GM18867 (cell line): ENCODE results near the gene OR11H7.
"Not testable (repeated sequence)": the region's sequence is repeated elsewhere in the genome, so short reads cannot be mapped to it uniquely, and the experiment has no call there.

ENCODE experiments used
- ATAC-seq: cut with Tn5 transposase; IDR thresholded peaks from one replicate; pipeline ENCODE4 v1.9.1; 2021; ENCODE audit warnings: mild to moderate bottlenecking, moderate library complexity; ENCODE audit not compliant: unreplicated experiment

Gene OR11H7

DNA sequence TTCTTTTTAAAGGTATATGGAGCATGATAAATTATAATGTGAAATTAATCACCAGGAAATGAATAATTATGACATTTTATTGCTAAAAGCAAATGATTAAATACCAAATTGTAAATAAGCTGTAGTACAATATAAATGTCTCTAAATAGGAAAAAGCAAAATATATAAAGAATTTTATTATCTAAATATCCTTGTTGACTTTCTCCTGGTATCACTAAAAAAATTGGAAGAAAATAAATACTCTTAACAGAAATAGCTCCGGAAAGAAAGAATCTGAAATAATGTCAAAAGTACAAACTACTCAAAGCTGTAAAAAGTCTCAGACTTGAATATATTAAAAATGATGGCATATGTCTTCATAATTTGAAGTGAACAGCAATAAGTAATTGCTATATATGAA, at the start of gene OR11H7:
OR11H7 (plus strand) TSS at position 301 of the 400 bp plus-strand sequence.
- no peak for ATAC-seq

DNA sequence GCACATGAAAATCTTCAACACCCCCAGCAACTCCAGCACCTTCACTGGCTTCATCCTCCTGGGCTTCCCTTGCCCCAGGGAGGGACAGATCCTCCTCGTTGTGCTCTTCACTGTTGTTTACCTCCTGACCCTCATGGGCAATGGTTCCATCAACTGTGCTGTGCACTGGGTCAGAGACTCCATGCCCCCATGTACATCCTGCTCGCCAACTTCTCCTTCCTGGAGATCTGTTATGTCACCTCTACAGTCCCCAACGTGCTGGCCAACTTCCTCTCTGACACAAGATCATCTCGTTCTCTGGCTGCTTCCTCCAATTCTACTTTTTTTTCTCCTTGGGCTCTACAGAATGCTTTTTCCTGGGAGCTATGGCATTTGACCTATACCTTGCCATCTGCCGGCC, 49.6 kb upstream of the OR11H7 start:
- ATAC-seq, result no peak

DNA sequence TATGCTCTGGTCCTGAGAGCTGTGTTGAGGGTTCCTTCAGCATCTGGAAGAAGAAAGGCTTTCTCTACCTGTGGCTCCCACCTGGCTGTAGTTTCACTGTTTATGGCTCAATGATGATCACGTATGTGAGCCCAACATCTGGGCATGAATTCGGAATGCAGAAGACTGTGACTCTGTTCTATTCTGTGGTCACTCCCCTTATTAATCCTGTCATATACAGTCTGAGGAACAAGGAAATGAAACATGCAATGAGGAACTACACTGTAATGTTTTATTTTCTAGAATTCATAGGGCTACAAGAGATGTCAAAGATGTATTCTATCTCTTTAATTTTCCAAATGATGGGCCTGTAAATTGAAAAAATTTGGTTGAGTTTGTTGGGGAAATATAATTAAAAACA, 48.9 kb upstream of the OR11H7 start:
- no peak for ATAC-seq

DNA sequence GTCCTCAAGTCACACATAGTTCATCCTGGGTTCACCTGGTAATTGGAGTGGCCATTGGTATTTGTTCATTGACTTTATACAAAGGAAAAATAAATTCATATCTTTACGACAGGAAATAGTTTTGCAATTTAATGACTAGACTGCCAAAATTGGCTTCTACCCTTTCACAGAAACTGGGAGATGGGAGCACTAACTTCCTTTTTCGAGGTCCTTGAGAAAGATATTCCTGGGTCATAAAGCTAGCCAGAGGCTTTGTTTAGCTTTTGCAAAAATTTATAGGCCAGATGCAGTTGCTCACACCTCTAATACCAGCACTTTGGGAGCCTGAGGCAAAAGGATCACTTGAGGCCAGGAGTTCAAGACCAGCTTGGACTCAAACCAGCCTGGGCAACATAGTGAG, 48.3 kb upstream of the OR11H7 start:
- no peak for ATAC-seq

DNA sequence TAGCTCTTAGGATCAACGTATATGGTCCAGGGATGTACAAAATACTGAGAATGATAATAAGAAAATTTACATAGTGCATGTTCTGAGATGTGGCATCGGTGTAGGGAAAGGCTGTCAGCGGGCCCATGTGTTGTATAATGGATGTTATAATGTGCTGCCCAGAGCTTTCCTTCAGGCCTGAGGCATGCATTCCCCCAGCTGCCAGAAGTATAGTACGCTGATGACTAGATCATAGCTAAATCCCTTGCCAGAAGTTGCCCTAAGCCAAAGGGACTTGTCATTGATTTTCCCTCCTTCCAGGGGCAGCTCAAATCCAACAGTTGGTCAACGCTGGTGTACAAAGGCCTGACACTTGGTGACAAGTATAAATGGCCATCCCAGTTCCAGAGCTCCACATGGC, 44.6 kb upstream of the OR11H7 start:
- no peak for ATAC-seq

DNA sequence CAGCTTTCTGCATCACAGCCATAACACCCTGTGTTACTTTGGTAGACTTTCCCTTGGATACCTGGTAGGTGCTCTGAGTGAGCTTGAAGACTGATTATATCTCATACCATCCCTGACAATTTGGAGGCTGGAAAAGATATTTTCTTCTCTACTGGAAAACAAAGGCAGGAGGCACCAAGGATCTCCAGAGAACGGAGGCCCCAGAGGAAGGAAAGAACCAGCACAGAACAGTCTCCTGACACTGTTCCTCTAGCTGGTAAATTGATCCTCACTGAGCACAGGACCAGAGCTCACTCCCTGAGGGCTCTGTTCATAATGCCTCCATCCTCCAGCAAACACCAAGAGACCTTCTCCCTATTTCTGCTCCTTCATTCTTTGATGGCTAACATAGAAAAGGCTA, 38.2 kb upstream of the OR11H7 start, which contains the start of gene OR11G2:
OR11G2 (plus strand) TSS at position 301 of the 400 bp plus-strand sequence. CDS start 6,542 bp downstream, outside the sequence.
- ATAC-seq, result no peak

DNA sequence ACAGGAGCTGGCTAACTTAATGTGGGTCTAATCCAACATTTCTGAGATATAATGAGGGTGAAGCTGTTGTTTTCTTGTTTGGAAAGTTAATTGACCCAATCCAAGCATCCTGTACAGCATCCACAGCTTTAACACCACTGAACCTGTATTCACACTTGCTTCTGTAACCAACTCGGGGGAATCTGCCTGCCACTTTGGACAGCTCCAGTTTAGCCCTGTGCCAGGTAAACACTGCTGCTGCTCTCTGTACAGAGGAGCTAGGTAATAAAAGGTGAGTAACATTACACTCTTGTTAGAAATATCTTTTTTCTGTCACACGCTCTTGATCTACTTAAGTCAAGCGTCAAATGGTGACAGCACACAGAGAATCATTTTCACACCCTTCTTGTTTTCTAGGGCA, 37.4 kb upstream of the OR11H7 start:
- no peak for ATAC-seq

DNA sequence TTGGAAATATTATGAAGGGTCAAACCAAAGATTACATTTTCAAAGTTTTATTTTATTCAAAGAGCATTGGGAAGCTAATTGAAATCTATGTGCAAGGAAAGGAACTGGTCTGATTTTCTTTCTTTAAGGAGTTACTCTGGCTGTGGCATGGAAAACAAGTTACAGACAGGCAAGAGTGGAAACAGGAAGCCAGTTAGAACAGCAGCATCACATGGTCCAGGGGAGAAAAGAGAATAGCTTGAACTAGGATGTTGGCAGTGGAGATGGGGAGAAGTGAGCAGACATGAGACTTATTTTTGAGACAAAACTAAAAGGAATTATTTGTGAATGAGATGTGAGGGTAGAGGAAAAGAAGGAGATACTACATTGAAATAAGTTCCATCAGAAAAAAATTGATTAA, 34.7 kb upstream of the OR11H7 start:
- ATAC-seq, result no peak

DNA sequence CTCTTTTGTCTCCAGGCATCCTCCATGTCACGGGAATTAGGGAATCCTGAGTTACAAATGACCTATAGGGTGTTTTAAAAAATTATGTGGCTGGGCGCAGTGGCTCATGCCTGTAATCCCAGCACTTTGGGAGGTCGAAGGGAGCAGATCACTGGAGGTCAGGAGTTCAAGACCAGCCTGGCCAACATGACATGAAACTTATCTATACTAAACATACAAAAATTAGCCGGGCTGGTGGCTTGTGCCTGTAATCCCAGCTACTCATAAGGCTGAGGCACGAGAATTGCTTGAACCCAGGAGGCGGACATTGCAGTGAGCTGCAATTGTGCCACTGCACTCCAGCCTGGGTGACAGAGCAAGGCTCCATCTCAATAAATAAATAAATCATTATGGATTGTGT, 33.6 kb upstream of the OR11H7 start:
- not testable (repeated sequence) for ATAC-seq

DNA sequence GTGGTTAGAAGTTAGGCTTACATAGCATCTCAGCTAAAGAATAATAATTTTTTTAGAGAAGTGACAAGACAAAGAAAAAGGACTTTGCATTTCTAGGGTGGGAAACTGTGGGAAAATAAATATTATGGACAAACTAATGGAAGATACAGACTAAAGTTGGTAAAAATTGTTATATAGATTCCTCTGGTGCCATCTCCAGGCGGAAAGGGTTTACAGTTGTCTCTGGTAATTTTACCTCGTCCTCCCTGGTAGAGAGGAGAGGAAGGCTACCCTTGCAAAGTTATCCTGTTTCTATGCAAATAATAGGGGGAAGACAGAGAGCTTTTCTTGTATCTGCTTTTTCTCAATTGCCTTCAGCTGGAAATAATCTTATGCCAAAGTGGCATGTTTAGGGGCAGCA, 32.9 kb upstream of the OR11H7 start:
- ATAC-seq, result no peak

DNA sequence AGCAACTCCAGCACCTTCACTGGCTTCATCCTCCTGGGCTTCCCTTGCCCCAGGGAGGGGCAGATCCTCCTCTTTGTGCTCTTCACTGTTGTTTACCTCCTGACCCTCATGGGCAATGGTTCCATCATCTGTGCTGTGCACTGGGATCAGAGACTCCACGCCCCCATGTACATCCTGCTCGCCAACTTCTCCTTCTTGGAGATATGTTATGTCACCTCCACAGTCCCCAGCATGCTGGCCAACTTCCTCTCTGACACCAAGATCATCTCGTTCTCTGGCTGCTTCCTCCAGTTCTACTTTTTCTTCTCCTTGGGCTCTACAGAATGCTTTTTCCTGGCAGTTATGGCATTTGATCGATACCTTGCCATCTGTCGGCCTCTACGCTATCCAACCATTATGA, 31.3 kb upstream of the OR11H7 start:
- no peak for ATAC-seq

DNA sequence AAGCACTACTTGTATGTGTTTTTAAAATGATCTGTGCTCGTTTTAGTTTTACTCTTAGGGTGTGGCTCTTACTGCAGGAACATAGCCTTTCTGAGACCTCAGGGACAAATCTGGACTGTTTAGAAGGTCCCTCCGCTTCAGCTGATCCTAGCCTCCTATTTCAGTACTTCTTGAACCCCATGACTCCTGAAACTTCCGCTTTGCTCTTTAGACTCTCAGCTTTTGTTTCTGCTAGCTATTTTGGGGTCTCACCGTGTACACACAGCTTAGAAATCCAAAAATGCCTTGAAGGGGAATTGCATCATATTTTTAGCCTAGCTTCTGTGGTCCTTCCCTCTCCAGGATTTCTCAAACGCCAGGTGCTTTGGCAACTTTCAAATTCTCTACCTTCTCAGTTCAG, 29.8 kb upstream of the OR11H7 start:
- ATAC-seq, result no peak

DNA sequence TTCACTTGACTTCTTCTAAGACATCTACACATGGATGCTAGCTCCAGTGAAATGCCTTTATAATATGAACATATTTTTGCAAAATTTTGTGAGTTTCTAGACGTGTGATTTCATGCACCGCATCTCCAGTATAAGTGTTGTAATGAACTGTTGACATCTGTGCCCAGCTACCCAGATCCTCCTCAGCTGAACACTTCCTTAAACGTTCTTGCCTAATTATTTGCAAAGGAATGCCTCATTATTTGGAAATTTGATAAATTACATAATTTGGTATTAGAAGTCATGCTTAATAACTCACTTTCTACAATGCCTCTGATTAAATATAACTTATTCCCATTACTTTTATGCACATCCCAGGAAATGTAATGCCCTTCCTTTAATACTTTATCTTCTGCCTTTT, 24.1 kb upstream of the OR11H7 start:
- no peak for ATAC-seq

DNA sequence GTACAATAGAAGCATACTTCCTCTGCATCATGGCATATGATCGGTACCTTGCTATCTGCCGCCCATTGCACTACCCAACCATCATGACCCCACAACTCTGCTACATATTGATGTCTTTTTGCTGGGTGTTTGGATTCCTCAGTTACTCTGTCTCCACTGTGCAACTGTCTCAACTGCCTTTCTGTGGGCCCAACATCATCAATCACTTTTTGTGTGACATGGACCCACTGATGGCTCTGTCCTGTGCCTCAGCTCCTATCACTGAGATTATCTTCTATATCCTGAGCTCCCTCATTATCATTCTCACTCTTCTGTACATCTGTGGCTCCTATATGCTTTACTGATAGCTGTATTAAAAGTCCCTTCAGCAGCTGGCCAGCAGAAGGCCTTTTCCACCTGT, 19.2 kb upstream of the OR11H7 start:
- no peak for ATAC-seq

DNA sequence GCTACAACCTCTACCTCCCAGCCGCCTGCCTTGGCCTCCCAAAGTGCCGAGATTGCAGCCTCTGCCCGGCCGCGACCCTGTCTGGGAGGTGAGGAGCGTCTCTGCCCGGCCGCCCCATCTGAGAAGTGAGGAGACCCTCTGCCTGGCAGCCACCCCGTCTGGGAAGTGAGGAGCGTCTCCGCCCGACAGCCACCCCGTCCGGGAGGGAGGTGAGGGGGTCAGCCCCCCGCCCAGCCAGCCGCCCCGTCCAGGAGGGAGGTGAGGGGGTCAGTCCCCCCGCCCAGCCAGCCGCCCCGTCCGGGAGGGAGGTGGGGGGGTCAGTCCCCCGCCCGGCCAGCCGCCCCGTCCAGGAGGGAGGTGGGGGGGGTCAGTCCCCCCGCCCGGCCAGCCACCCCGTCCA, 16.4 kb upstream of the OR11H7 start:
- not testable (repeated sequence) for ATAC-seq

DNA sequence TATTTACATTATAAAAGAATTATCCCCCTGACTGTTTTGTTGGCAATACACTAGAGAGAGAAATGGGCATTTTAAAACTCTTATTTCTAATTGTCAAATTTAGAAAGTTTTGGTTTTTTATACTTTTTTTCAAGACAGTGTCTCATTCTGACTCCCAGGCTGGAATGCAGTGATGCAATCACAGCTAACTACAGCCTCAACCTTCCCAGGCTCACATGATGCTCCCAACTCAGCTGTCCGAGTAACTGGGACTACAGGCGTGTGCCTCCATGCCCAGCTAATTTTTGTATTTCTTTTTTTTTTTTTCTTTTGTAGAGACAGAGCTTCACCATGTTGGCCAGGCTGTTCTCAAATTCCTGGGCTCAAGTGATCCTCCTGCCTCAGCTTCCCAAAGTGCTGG, 13.6 kb upstream of the OR11H7 start:
- no peak for ATAC-seq

DNA sequence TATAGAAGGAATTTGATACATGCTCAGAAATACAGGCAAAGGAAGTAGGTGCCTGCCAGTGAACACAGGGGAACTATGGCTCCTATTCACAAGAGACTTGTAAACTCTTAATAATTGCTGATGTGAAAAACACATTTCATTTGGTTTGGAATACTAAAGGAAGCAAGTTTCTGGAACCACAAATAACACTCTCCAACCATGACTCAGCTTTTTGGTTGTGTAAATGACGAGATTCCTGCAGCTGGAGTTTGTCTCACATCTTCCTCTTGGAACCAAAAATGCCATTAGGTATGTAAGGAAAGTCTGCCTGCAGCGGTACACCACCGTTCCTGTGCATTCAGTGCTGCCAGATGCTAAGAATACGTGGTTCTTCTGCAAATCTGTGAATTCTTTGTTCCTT, 9.7 kb upstream of the OR11H7 start:
- no peak for ATAC-seq

DNA sequence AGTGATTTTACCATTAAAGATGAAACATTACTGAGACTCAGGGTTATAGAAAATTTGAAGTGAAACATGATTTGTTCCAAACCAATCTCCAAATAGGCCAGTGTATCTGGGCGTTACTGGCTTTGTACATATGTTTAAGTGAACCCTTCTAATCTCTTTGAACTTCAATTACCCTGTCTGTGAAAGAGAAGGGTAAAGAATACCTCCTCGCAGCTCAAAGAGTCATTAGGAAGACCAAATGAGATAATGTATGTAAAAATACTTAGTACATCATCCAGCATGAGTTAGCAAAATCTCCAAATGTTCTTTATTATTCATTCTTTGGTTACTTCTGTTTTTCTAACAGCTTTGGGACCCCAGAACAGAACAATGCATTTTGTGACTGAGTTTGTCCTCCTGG, 5.4 kb upstream of the OR11H7 start, which contains the start of gene OR11H6:
OR11H6 (plus strand) TSS at position 301 of the 400 bp plus-strand sequence; CDS start at position 301, 0 bp downstream.
- ATAC-seq, result no peak

DNA sequence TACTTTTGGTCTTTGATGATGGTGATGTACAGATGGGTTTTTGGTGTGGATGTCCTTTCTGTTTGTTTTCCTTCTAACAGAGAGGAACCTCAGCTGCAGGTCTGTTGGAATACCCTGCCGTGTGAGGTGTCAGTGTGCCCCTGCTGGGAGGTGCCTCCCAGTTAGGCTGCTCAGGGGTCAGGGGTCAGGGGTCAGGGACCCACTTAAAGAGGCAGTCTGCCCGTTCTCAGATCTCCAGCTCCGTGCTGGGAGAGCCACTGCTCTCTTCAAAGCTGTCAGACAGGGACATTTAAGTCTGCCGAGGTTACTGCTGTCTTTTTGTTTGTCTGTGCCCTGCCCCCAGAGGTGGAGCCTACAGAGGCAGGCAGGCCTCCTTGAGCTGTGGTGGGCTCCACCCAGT, 6.6 kb downstream of the OR11H7 start:
- not testable (repeated sequence) for ATAC-seq

DNA sequence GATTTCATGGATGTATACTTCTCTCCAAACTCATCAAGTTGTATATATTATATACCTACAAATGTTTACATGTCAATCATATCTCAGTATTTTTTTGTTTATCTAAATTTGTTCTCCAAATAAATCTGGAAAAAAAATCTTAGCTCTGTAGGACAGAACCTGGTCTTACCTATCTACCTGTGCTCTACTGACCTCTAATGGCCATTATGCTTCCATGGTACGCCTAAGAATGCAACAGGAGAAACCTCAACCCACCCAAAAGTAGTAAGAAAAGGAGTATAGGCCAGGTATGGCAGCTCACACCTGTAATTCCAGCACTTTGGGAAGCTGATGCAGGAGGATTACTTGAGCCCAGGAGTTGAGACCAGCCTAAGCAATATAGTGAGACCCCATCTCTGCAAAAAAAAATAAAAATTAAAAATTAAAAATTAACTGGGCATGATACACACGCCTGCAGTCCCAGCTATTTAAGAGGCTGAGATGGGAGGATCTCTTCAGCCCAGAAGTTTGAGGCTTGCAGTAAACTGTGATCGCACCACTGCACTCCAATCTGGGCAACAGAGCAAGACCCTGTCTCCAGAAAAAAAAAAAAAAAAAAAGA, 19.0 kb downstream of the OR11H7 start:
- no peak for ATAC-seq

DNA sequence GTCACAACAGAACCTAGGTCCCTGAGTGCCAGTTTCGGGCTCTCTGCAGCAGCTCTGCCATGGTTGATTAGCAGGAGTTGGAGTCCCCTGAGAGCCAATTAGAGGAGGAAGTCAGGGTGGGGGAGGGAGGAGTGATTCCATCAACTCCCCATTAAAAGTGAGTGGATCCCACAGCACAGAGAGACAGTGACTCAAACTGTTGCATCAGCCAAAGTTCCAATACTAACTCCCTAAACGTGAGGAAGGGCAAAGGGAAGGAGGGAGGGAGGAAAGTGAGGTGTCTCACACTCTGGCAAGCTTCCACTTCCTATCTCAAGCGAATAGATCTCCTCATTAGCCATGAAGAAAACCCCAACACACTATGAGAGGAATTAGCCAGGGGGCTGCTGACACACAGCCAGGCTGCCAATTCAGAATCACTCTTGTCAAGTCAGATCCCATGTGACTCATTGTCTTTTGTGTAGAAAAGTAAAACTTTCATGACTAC, 33.9 kb downstream of the OR11H7 start:
- ATAC-seq, result no peak

DNA sequence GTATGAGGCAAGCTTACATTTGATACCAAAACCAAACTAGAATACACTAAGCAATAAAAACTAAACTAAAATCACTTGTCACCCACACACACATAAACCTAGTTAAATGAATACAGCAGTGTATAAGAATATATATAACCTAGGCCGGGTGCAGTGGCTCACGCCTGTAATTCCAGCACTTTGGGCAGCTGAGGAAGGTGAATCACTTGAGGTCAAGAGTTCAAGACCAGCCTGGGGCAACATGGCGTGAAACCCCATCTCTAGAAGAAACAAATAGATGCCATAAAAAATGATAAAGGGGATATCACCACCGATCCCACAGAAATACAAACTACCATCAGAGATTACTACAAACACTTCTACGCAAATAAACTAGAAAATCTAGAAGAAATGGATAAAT, 35.6 kb downstream of the OR11H7 start:
- not testable (repeated sequence) for ATAC-seq

DNA sequence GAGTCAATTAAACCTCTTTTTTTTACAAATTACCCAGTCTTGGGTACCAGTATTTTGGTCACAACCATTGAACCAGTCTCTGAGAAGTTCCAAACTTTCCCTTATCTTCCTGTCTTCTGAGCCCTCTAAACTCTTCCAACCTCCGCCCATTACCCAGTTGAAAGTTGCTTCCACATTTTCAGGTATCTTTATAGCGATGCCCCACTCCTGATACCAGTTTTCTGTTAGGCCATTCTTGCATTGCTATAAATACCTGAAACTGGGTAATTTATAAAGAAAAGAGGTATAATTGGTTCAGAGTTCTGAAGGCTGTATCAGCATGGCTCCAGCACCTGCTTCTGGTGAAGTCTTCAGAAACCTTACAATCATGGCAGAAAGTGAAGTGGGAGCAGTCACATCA, 45.3 kb downstream of the OR11H7 start:
- ATAC-seq, result no peak
